Measurements from ENCODE around the gene USPL1.

Gene USPL1

DNA sequence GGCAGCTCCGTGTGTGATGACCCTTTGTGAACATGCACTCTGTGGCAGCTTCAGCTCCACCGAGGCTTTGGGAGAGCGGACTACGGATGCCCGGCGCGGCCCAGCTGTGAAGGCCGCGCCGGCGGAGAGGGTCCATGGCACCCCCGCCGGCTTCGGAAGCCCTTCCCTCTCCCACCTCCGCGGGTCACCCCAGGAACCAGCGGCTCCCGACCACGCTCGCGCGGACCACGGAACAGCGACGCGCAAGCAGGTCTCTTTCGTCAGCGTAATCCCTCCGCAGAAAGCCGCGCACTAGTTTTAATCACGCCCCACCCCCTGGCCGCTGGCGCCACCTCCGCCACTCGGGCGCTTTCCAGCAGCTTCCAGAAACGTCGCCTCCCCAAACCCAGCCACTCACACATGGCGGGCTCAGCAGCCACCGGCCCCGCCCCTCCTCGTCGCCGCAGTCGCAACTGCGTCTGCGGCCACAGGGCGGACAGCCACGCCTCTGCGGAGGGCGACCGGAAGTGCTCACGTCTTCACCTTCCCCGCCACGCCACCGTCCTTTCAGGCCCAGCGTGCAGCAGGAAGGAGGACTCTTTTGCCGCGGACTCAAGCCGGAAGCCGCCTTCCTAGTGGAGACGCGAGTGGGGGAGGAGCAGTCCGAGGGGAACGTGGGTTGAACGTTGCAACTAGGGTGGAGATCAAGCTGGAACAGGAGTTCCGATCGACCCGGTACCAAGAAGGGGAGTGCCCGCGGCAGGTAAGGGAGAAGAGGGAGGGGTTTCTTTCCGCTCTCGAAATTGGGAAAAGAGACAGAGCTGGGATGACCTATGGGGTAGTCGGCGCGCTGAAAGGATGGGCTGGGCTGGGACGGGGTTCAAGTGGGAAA lies at the start of gene USPL1:
Gene USPL1 (plus strand): TSS at position 606 of the 871 bp plus-strand sequence. CDS start 3,221 bp downstream, outside the sequence.
- ChIA-PET POLR2A (interaction anchor here (0.6 to 4.2 kb wide), 7 partner anchors 11 to 311 kb away, joined by 3 to 21 read pairs (median 5); partner anchors contain the start of genes HMGB1 and KATNAL1), CTCF (interaction anchor here (0.8 to 1.2 kb wide), 2 partner anchors 37 to 427 kb away, joined by 3 to 4 read pairs; no protein-coding TSS in a partner anchor)
- peak within 1 kb of the TSS; percentile 93 for H3K27ac ChIP-seq (ENCODE audit: extremely low read depth, low read depth, low read length)
- H3K36me3 ChIP-seq (ENCODE audit: control insufficient read depth in 2 of 2, insufficient read depth in 1 of 2, low read length in 2 of 2) = peaks cover 0 to 6% of the 10 kb centered on the region in 2 experiments; a peak in 1 of 3 replicates
- no peaks in the 10 kb centered on the region for H3K9me3 ChIP-seq (ENCODE audit: control insufficient read depth, insufficient read depth, low read depth, low read length)
- peak within 1 kb of the TSS; percentile 95 for H3K4me3 ChIP-seq (ENCODE audit: low read depth, low read length)
- no peaks in the 10 kb centered on the region for H3K4me1 ChIP-seq (ENCODE audit: control insufficient read depth, insufficient read depth, low read length)
- TF ChIP-seq GLIS2 (tag by site-specific recombination; IDR thresholded peaks at IDR 0.05) (peak; percentile 87), ZNF777 (tag by site-specific recombination; IDR thresholded peaks at IDR 0.05; ENCODE audit: borderline replicate concordance) (peak; percentile 93), ZNF785 (tag by site-specific recombination; IDR thresholded peaks at IDR 0.05) (peak; percentile 76; the same call in 1 of the 2 replicates), KLF10 (tag by site-specific recombination; IDR thresholded peaks at IDR 0.05) (peak; percentile 71), ZNF155 (tag by site-specific recombination; IDR thresholded peaks at IDR 0.05) (no peak), ZNF707 (tag by site-specific recombination; IDR thresholded peaks at IDR 0.05) (peak; percentile 49), ZNF146 (tag by site-specific recombination; IDR thresholded peaks at IDR 0.05) (peak; percentile 37), MZF1 (tag by site-specific recombination; IDR thresholded peaks at IDR 0.05; ENCODE audit: borderline replicate concordance) (no peak), ZFHX2 (tag by site-specific recombination; conservative IDR thresholded peaks at IDR 0.05) (peak; percentile 86), ZNF621 (tag by site-specific recombination; IDR thresholded peaks at IDR 0.05) (no peak), ZNF521 (tag by site-specific recombination; IDR thresholded peaks at IDR 0.05) (no peak), ZNF341 (tag by site-specific recombination; IDR thresholded peaks at IDR 0.05; ENCODE audit: low read depth) (peak; percentile 97), GFI1B (tag by site-specific recombination; IDR thresholded peaks at IDR 0.05) (peak; percentile 44; the same call in 1 of the 2 replicates), ZNF76 (tag by site-specific recombination; IDR thresholded peaks at IDR 0.05; ENCODE audit: borderline replicate concordance, low read depth) (peak; percentile 85), ZNF596 (tag by site-specific recombination; IDR thresholded peaks at IDR 0.05) (0 out of 2 replicates have a peak, but pooled peaks have one; percentile 6), IKZF3 (tag by site-specific recombination; IDR thresholded peaks at IDR 0.05) (peak; percentile 68; the same call in 1 of the 2 replicates), ZNF211 (tag by site-specific recombination; IDR thresholded peaks at IDR 0.05; ENCODE audit: low read depth) (no peak), ZNF623 (tag by site-specific recombination; IDR thresholded peaks at IDR 0.05) (peak; percentile 44; the same call in 1 of the 2 replicates)
- TF ChIP-seq, protein P1, sequence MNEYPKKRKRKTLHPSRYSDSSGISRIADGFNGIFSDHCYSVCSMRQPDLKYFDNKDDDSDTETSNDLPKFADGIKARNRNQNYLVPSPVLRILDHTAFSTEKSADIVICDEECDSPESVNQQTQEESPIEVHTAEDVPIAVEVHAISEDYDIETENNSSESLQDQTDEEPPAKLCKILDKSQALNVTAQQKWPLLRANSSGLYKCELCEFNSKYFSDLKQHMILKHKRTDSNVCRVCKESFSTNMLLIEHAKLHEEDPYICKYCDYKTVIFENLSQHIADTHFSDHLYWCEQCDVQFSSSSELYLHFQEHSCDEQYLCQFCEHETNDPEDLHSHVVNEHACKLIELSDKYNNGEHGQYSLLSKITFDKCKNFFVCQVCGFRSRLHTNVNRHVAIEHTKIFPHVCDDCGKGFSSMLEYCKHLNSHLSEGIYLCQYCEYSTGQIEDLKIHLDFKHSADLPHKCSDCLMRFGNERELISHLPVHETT (tag by site-specific recombination; IDR thresholded peaks at IDR 0.05) = peak; percentile 98
- TF ChIP-seq, protein P2, sequence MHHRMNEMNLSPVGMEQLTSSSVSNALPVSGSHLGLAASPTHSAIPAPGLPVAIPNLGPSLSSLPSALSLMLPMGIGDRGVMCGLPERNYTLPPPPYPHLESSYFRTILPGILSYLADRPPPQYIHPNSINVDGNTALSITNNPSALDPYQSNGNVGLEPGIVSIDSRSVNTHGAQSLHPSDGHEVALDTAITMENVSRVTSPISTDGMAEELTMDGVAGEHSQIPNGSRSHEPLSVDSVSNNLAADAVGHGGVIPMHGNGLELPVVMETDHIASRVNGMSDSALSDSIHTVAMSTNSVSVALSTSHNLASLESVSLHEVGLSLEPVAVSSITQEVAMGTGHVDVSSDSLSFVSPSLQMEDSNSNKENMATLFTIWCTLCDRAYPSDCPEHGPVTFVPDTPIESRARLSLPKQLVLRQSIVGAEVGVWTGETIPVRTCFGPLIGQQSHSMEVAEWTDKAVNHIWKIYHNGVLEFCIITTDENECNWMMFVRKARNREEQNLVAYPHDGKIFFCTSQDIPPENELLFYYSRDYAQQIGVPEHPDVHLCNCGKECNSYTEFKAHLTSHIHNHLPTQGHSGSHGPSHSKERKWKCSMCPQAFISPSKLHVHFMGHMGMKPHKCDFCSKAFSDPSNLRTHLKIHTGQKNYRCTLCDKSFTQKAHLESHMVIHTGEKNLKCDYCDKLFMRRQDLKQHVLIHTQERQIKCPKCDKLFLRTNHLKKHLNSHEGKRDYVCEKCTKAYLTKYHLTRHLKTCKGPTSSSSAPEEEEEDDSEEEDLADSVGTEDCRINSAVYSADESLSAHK (tag by site-specific recombination; IDR thresholded peaks at IDR 0.05) = peak; percentile 69; the same call in 1 of the 2 replicates
- TF ChIP-seq, protein P3, sequence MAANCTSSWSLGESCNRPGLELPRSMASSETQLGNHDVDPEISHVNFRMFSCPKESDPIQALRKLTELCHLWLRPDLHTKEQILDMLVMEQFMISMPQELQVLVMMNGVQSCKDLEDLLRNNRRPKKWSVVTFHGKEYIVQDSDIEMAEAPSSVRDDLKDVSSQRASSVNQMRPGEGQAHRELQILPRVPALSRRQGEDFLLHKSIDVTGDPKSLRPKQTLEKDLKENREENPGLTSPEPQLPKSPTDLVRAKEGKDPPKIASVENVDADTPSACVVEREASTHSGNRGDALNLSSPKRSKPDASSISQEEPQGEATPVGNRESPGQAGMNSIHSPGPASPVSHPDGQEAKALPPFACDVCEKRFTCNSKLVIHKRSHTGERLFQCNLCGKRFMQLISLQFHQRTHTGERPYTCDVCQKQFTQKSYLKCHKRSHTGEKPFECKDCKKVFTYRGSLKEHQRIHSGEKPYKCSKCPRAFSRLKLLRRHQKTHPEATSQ (tag by site-specific recombination; IDR thresholded peaks at IDR 0.05) = peak; percentile 98
- TF ChIP-seq, protein P4, sequence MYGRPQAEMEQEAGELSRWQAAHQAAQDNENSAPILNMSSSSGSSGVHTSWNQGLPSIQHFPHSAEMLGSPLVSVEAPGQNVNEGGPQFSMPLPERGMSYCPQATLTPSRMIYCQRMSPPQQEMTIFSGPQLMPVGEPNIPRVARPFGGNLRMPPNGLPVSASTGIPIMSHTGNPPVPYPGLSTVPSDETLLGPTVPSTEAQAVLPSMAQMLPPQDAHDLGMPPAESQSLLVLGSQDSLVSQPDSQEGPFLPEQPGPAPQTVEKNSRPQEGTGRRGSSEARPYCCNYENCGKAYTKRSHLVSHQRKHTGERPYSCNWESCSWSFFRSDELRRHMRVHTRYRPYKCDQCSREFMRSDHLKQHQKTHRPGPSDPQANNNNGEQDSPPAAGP (tag by site-specific recombination; IDR thresholded peaks at IDR 0.05) = peak; percentile 98
- TF ChIP-seq, protein P5, sequence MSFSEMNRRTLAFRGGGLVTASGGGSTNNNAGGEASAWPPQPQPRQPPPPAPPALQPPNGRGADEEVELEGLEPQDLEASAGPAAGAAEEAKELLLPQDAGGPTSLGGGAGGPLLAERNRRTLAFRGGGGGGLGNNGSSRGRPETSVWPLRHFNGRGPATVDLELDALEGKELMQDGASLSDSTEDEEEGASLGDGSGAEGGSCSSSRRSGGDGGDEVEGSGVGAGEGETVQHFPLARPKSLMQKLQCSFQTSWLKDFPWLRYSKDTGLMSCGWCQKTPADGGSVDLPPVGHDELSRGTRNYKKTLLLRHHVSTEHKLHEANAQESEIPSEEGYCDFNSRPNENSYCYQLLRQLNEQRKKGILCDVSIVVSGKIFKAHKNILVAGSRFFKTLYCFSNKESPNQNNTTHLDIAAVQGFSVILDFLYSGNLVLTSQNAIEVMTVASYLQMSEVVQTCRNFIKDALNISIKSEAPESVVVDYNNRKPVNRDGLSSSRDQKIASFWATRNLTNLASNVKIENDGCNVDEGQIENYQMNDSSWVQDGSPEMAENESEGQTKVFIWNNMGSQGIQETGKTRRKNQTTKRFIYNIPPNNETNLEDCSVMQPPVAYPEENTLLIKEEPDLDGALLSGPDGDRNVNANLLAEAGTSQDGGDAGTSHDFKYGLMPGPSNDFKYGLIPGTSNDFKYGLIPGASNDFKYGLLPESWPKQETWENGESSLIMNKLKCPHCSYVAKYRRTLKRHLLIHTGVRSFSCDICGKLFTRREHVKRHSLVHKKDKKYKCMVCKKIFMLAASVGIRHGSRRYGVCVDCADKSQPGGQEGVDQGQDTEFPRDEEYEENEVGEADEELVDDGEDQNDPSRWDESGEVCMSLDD (tag by site-specific recombination; IDR thresholded peaks at IDR 0.05) = peak; percentile 97
- TF ChIP-seq, protein P6, sequence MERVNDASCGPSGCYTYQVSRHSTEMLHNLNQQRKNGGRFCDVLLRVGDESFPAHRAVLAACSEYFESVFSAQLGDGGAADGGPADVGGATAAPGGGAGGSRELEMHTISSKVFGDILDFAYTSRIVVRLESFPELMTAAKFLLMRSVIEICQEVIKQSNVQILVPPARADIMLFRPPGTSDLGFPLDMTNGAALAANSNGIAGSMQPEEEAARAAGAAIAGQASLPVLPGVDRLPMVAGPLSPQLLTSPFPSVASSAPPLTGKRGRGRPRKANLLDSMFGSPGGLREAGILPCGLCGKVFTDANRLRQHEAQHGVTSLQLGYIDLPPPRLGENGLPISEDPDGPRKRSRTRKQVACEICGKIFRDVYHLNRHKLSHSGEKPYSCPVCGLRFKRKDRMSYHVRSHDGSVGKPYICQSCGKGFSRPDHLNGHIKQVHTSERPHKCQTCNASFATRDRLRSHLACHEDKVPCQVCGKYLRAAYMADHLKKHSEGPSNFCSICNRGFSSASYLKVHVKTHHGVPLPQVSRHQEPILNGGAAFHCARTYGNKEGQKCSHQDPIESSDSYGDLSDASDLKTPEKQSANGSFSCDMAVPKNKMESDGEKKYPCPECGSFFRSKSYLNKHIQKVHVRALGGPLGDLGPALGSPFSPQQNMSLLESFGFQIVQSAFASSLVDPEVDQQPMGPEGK (tag by site-specific recombination; IDR thresholded peaks at IDR 0.05) = peak; percentile 76
